Omental fat pad (tissue), 4 donors: Measurements from ENCODE around the gene MYLK3. TPM values are rescaled to one million over a fixed set of nuclear protein-coding genes. Genes with fewer than 3 reads are reported as not detected.
A peak's percentile ranks its signal among the peaks of the same experiment; 100 is the strongest.
"Not testable (repeated sequence)": the region's sequence is repeated elsewhere in the genome, so short reads cannot be mapped to it uniquely, and the experiment has no call there.

Experiments used
- ATAC-seq: fragments of 150-250 bp; one replicate; pipeline ENCODE4 v1.9.1; 2016; ENCODE audit warnings: mild to moderate bottlenecking, moderate library complexity; ENCODE audit not compliant: low FRiP score
- DNase-seq: peaks from one replicate; pipeline ENCODE4 v3.0.0-alpha.2; 2019; ENCODE audit warnings: low spot score
- total RNA-seq, 4 donors: library from RNA; depleted of rRNA; stranded (reverse); fragments of >200 nt; gene quantifications; one replicate each; pipeline ENCODE4 v1.1.0, GENCODE V29; 2016
- TF ChIP-seq, protein P1 (sequence below), 3 donors: fragments of 450-650 bp; IDR thresholded peaks; one replicate each; pipeline ENCODE4 v1.5.1; 2016 to 2017; ENCODE audit warnings: antibody characterized with exemption in 3 of 3, mild to moderate bottlenecking in 3 of 3, moderate library complexity in 2 of 3

The MYLK3 gene
- total RNA-seq, 4 donors from 2014 or later = 0.38 to 0.48 TPM; not detected in 2

DNA sequence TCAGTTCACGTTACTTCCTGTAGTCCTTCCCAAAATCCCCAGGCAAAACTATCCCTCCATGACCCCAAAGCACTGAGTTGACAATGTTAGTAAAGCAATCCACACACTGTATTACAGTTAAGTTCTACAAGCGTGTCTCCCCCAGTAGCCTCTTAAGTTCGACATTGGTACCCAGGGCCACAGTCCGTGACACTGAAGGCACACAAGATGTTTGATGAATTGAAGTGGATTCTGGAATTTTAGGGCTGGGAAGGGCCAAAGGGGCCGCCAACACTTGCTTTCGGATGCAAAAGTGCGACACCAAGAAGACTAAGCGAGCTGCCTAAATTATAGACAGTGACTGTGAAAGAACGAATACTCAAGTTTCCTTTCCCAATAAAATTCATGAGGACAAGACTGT, 60.7 kb downstream of the MYLK3 start:
- ATAC-seq = no peak

DNA sequence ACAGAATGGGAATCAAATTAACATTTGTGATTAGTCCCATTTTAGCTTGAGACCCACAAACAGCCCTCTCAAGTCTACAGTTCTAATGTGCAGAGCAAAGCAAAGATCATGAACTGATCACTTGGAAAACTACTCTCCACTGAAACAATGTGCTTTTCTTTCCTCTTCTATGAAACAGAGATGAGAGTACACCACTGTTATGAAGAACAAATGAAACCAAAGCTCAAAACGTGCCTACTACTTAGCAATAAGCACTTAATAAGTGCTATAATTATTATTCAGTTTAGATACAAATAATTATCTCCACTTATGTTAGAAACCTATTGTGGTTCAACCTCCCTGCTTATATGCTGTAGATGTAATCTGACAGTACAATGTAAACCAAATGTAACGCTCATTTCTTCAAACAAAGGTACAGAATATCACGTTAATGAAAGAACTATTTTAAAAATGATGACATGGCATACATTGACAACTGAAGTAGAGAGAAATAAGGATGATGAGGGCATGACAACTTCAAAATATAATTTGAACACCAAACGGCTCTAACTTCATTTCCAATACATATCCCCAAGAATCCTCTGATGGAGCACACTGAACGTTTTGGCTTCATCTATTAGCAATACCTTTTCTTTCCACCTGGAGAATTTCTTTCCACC, 61.2 kb downstream of the MYLK3 start:
- TF ChIP-seq, protein P1, sequence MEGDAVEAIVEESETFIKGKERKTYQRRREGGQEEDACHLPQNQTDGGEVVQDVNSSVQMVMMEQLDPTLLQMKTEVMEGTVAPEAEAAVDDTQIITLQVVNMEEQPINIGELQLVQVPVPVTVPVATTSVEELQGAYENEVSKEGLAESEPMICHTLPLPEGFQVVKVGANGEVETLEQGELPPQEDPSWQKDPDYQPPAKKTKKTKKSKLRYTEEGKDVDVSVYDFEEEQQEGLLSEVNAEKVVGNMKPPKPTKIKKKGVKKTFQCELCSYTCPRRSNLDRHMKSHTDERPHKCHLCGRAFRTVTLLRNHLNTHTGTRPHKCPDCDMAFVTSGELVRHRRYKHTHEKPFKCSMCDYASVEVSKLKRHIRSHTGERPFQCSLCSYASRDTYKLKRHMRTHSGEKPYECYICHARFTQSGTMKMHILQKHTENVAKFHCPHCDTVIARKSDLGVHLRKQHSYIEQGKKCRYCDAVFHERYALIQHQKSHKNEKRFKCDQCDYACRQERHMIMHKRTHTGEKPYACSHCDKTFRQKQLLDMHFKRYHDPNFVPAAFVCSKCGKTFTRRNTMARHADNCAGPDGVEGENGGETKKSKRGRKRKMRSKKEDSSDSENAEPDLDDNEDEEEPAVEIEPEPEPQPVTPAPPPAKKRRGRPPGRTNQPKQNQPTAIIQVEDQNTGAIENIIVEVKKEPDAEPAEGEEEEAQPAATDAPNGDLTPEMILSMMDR (IDR thresholded peaks at IDR 0.05) = no peak
- DNase-seq (no peak), ATAC-seq (no peak)

More for the DNA sequence above, 60.7 kb downstream of the MYLK3 start:
- no peak for DNase-seq
- TF ChIP-seq, protein P1 (IDR thresholded peaks at IDR 0.05) = no peak

DNA sequence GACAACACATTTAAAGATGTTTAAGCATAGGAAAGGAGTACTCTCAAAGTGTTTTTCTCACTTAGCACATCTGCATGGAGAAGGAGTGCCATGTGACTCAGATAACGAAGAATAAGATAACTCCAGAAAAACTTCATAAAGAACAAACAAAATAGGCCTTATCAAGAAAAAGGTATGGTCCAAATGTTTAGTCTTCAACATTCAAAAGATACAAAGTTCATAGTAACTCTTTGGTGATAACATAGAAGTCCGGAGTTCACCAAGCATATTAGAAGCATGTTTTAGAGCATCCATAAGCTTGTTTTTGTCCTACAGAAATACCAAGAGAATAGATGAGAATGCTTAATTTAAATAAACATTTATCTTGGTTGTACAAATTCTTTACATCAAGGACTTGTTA, 66.3 kb downstream of the MYLK3 start:
- not testable (repeated sequence) for DNase-seq, ATAC-seq

DNA sequence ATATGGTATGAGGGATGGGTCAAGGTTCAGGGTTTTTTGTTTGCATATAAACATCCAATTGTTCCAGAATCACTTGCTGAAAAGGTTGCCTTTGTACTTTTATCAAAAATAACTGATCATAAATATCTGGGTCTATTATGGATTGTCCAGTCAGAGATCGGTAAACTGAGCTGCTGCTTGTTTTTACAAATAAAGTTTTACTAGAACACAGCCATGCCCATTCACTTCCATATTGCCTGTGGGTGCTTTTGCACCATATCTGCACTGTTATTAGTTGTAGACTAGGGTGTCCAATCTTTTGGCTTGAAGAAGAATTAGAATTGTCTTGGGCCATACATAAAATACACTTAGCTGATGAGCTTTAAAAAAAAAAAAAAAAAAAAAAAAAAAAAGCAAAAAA, 70.2 kb downstream of the MYLK3 start:
- ATAC-seq, DNase-seq: not testable (repeated sequence)

DNA sequence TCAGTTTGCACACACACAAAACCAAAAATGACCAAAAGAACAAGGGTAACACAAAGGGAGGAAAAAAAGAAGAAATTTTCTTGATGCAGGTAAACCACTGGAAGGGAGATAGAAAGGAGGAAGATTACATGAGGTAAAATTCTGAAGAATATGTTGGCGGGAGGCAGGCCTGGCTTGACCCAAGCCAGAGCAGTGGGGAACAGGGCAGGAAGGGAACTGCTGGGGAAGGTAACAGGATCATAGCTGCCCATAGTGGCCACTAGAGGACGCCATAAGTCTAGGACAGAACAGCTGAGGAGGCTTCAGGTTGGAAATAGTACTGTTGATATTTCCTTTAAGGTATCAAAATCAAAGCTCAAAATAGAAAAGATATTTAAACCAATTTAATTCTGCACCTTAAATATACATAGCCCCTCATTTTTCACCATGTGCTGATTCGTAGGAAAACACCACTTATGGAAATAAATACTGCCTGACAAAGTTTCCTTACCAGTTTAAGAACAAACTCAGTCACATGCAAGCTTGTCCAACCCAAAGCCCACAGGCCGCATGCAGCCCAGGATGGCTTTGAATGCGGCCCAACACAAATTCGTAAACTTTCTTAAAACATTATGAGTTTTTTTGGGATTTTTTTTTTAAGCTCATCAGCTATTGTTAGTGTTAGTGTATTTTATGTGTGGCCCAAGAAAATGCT, 74.7 kb downstream of the MYLK3 start:
- TF ChIP-seq, protein P1 (IDR thresholded peaks at IDR 0.05) = peak in 1 of 3 donors; percentile 17
- DNase-seq = no peak
- peak; percentile 64 for ATAC-seq

DNA sequence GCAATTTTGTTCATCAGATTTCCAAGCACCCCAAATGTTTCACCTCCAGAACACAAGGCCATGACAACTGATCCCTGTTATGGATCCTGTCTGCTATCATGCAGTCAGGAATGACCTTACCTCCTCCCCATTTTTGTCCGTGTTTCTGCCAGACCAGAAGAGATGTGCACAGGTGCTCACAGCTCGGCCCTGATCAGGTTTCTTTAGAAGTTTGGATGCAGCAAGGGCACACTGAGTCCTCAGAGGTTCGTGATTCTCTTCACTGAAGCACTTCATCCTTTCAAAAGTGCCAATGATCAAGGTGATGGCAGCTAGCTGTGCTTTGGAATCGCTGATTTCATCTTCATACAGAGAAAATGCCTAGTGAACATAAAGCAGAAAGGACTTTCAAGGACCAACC, 86.0 kb downstream of the MYLK3 start:
- ATAC-seq (no peak), DNase-seq (no peak)
- TF ChIP-seq, protein P1 (IDR thresholded peaks at IDR 0.05) = no peak

DNA sequence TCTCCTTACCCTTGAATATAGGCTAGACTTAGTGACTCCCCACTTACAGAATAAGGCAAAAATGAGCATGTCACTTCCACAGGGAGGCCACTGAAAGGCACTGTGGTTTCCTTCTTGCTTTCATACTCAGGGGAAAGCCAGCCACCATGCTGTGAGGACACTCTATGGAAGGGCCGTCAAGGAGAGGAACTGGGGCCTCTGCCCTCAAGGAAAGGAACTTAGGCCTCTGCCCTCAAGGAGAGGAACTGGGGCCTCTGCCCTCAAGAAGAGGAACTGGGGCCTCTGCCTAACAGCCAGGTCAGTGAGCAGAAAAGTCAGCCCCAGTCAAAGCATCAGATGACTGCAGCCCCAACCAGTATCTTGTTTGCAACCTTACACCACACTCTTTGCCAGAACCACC, 89.2 kb downstream of the MYLK3 start:
- TF ChIP-seq, protein P1 (IDR thresholded peaks at IDR 0.05) = no peak
- no peak for DNase-seq
- no peak for ATAC-seq

Other genes with a start within 250 kb of the MYLK3 start
- gene SHCBP1, start 127.0 kb downstream of the MYLK3 start, total RNA-seq = 1 to 10 TPM in 2 of 4 donors, under 1 TPM in 1, not detected in 1; 0.84 to 2.9 (median 1.9) TPM
- gene VPS35, start 59.2 kb downstream of the MYLK3 start, total RNA-seq = 10 to 100 TPM; 49.4 to 74.5 (median 63.0) TPM
- gene ORC6, start 58.7 kb downstream of the MYLK3 start, total RNA-seq = 1 to 10 TPM in 2 of 4 donors, under 1 TPM in 2; 0.63 to 3.1 (median 1.5) TPM
- 1 to 10 TPM; 4.0 to 6.6 (median 4.7) TPM for gene C16orf87, start 82.8 kb upstream of the MYLK3 start, total RNA-seq
- gene GPT2, start 136.0 kb upstream of the MYLK3 start, total RNA-seq = 100 to 1,000 TPM in 3 of 4 donors, 10 to 100 TPM in 1; 57.5 to 138 (median 105) TPM
- gene DNAJA2, start 225.3 kb upstream of the MYLK3 start, total RNA-seq = 10 to 100 TPM; 40.4 to 65.4 (median 47.9) TPM